ENCODE results near the gene RHBDL3.

DNA sequence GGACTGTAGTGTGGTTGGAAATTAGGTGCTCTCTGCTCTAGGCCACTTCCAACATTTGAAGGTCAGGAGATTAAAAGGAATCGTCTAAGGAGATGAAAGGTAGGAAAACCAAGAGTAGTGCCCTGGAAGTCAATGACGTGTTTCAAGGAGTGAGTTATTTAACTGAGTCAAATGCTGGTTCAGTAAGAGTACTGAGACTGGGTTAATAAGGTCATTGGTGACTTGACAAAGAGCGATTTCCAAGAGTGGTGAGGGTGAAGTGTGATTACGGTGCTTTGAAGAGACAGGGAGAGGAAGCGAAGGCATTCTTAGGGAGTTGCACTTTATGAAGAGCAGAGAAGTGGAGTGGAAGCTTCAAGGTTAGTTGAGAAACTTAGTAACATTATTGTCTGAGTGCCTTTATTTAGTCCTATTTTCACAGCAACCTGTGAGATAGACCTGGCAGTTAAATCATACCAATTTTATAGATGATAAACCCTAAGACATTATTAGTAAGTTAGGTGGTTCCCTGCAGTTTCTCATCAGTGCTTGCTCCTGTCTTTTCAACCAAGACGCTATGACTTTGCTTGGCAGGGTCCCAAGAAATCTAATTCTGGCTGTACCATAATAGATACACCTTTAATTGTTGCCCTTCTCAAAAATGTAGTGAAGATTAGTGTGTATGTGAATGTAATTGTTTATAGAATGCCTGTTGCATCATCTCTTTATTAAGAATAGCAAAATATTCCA lies 90.2 kb downstream of the RHBDL3 start:
- TF ChIP-seq, protein P1, sequence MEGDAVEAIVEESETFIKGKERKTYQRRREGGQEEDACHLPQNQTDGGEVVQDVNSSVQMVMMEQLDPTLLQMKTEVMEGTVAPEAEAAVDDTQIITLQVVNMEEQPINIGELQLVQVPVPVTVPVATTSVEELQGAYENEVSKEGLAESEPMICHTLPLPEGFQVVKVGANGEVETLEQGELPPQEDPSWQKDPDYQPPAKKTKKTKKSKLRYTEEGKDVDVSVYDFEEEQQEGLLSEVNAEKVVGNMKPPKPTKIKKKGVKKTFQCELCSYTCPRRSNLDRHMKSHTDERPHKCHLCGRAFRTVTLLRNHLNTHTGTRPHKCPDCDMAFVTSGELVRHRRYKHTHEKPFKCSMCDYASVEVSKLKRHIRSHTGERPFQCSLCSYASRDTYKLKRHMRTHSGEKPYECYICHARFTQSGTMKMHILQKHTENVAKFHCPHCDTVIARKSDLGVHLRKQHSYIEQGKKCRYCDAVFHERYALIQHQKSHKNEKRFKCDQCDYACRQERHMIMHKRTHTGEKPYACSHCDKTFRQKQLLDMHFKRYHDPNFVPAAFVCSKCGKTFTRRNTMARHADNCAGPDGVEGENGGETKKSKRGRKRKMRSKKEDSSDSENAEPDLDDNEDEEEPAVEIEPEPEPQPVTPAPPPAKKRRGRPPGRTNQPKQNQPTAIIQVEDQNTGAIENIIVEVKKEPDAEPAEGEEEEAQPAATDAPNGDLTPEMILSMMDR (IDR thresholded peaks at IDR 0.05; ENCODE audit: extremely low read depth in 1 of 2, insufficient read depth in 1 of 2, low read depth in 1 of 2, low read length in 2 of 2) = no peak
- no peak for TF ChIP-seq POLR2AphosphoS5 (IDR thresholded peaks at IDR 0.05; ENCODE audit: insufficient read depth, low read depth, low read length)
- TF ChIP-seq FOS (IDR thresholded peaks at IDR 0.05; ENCODE audit: borderline replicate concordance, insufficient read depth, low read length) = no peak
- no peak for TF ChIP-seq POLR2A (IDR thresholded peaks at IDR 0.05; ENCODE audit: low read depth, low read length)
- no peak for TF ChIP-seq EZH2 (IDR thresholded peaks at IDR 0.05; ENCODE audit: borderline replicate concordance, low read depth, low read length, severe bottlenecking)
- TF ChIP-seq GATA2 (IDR thresholded peaks at IDR 0.05; ENCODE audit: insufficient read depth, insufficient read length, low read depth, low read length) = no peak
- TF ChIP-seq, protein P2, sequence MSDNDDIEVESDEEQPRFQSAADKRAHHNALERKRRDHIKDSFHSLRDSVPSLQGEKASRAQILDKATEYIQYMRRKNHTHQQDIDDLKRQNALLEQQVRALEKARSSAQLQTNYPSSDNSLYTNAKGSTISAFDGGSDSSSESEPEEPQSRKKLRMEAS (IDR thresholded peaks at IDR 0.05; ENCODE audit: insufficient read depth, insufficient read length) = no peak
- no peak for TF ChIP-seq MYC (IDR thresholded peaks at IDR 0.05; ENCODE audit: low read depth, low read length)
- no peak for TF ChIP-seq JUN (IDR thresholded peaks at IDR 0.05; ENCODE audit: borderline replicate concordance, insufficient read depth, insufficient read length, low read depth)

All from endothelial cell of umbilical vein (primary cell).